ENCODE measurements around the gene PRMT3.

- TF ChIP-seq CTCF (IDR thresholded peaks at IDR 0.05) (no peak), POLR2AphosphoS5 (IDR thresholded peaks at IDR 0.05; ENCODE audit: insufficient read depth in 1 of 2, low read depth in 1 of 2) (peak; percentile 68 to 72)
Observed at GRCh38 chr11:20363500-20364340, 23.8 kb upstream of the PRMT3 start, which contains the start of gene HTATIP2.
